ENCODE measurements around the gene FYB2. TPM values are rescaled to one million over a fixed set of nuclear protein-coding genes. Genes with fewer than 3 reads are reported as not detected.

FYB2 gene
- polyA plus RNA-seq, 2 of the 4 experiments (the other 2 are of a cell fraction): not detected

GRCh38 chr1:56745231-56745630 lies 74.0 kb downstream of the FYB2 start:
- H3K4me1 ChIP-seq: no peaks in the 10 kb centered on the region
- ATAC-seq: no peak
- no peak overlapping the region for H3K27ac ChIP-seq
- 43% methylated on average over 3 of the region's 3 CpGs for WGBS (ENCODE audit: missing lambda C conversion rate)
- ChIA-PET CTCF (no interaction called here), POLR2A (no interaction called here)
- H3K4me3 ChIP-seq: no peak overlapping the region
- no peaks in the 10 kb centered on the region for H3K9me3 ChIP-seq
- no peak overlapping the region for H3K4me2 ChIP-seq
- TF ChIP-seq RARB (CRISPR knock-in tag; IDR thresholded peaks at IDR 0.05) (no peak), HOXB13 (CRISPR knock-in tag; IDR thresholded peaks at IDR 0.05; ENCODE audit: low read depth) (no peak), ZFP36 (IDR thresholded peaks at IDR 0.05; ENCODE audit: borderline replicate concordance, partially characterized antibody) (no peak), MYC (IDR thresholded peaks at IDR 0.05; ENCODE audit: borderline replicate concordance, low read length) (no peak), RAD21 (conservative IDR thresholded peaks at IDR 0.05 in 1 of 2, IDR thresholded peaks at IDR 0.05 in 1 of 2) (no peak), HDAC2 (IDR thresholded peaks at IDR 0.05) (no peak), HOXA7 (CRISPR knock-in tag; IDR thresholded peaks at IDR 0.05) (no peak)
- DNase-seq (ENCODE audit: low read depth in 1 of 2, low spot score in 1 of 2): no peak
- no peak for FAIRE-seq

GRCh38 chr1:56728964-56729363 lies 90.2 kb downstream of the FYB2 start:
- TF ChIP-seq EHMT2 (IDR thresholded peaks at IDR 0.05; ENCODE audit: low read depth): no peak
- TF ChIP-seq REST (IDR thresholded peaks at IDR 0.05): no peak
- TF ChIP-seq JUN (IDR thresholded peaks at IDR 0.05): no peak
- TF ChIP-seq ESRRA (IDR thresholded peaks at IDR 0.05; ENCODE audit: borderline replicate concordance, low read length): no peak
- no peak for TF ChIP-seq HEYL (CRISPR knock-in tag; IDR thresholded peaks at IDR 0.05)
- TF ChIP-seq NPAS2 (CRISPR knock-in tag; IDR thresholded peaks at IDR 0.05; ENCODE audit: borderline replicate concordance): no peak
- no peak for TF ChIP-seq MYC (IDR thresholded peaks at IDR 0.05; ENCODE audit: borderline replicate concordance, low read length)
- TF ChIP-seq KDM5A (IDR thresholded peaks at IDR 0.05): no peak
- TF ChIP-seq SREBF2 (IDR thresholded peaks at IDR 0.05): no peak
- ATAC-seq (no peak), FAIRE-seq (no peak), DNase-seq (ENCODE audit: low read depth in 1 of 2, low spot score in 1 of 2) (no peak)
- Histone ChIP-seq H3K4me1 (no peaks in the 10 kb centered on the region), H3K4me3 (no peak overlapping the region), H3K9me3 (no peaks in the 10 kb centered on the region), H3K27ac (no peak overlapping the region), H3K4me2 (no peak overlapping the region)
- CTCF ChIA-PET: no interaction called here
- POLR2A ChIA-PET: no interaction called here
- WGBS (ENCODE audit: missing lambda C conversion rate): 45% methylated on average over 2 of the region's 2 CpGs

GRCh38 chr1:56726706-56727105 lies 92.5 kb downstream of the FYB2 start:
- POLR2A ChIA-PET: no interaction called here
- CTCF ChIA-PET: no interaction called here
- TF ChIP-seq CHD4 (IDR thresholded peaks at IDR 0.05; ENCODE audit: borderline replicate concordance) (no peak), RAD21 (conservative IDR thresholded peaks at IDR 0.05 in 1 of 2, IDR thresholded peaks at IDR 0.05 in 1 of 2) (no peak), HEYL (CRISPR knock-in tag; IDR thresholded peaks at IDR 0.05) (no peak), BHLHE40 (IDR thresholded peaks at IDR 0.05; ENCODE audit: low read depth, low read length) (no peak), CHD2 (IDR thresholded peaks at IDR 0.05; ENCODE audit: low read length, partially characterized antibody) (no peak), SREBF2 (IDR thresholded peaks at IDR 0.05) (no peak), HOXB13 (CRISPR knock-in tag; IDR thresholded peaks at IDR 0.05; ENCODE audit: low read depth) (no peak), CTCF (IDR thresholded peaks at IDR 0.05) (no peak), FOXS1 (CRISPR knock-in tag; IDR thresholded peaks at IDR 0.05) (no peak), HOXB5 (CRISPR knock-in tag; IDR thresholded peaks at IDR 0.05) (no peak), EP300 (IDR thresholded peaks at IDR 0.05) (no peak), KDM1A (IDR thresholded peaks at IDR 0.05; ENCODE audit: low read depth) (no peak), EHMT2 (IDR thresholded peaks at IDR 0.05; ENCODE audit: low read depth) (no peak), GATA3 (IDR thresholded peaks at IDR 0.05; ENCODE audit: borderline replicate concordance) (no peak), RCOR1 (IDR thresholded peaks at IDR 0.05; ENCODE audit: low read depth, low read length) (no peak), EHF (CRISPR knock-in tag; IDR thresholded peaks at IDR 0.05) (no peak)
- Histone ChIP-seq H3K4me1 (no peaks in the 10 kb centered on the region), H3K4me3 (no peak overlapping the region), H3K4me2 (no peak overlapping the region), H3K27ac (no peak overlapping the region), H3K9me3 (no peaks in the 10 kb centered on the region)
- DNase-seq (ENCODE audit: low read depth in 1 of 2, low spot score in 1 of 2): no peak
- no peak for FAIRE-seq
- ATAC-seq: no peak

Measured in A549 (cell line).